ENCODE data around the gene NEO1.

Gene NEO1

DNA sequence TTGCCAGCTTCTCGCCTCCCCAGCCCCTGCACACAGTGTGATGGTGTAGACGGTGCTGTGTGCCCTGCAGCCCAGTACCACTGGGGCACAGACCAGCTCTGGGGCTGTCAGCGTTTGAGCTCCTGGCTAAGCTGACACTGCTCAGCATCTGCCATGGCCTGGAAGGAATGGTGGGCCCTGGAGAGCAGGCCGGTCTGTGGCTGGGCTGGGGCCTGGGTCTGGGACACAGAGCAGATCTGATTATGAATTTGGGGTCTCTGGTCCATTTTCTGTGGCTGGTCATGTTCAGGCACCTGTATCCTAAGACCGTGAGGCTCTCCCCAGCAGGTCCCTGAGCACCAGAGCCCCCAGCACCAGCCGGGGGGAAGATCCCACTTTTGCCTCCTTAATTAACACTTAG lies 281.8 kb downstream of the NEO1 start:
- no peak for DNase-seq

DNA sequence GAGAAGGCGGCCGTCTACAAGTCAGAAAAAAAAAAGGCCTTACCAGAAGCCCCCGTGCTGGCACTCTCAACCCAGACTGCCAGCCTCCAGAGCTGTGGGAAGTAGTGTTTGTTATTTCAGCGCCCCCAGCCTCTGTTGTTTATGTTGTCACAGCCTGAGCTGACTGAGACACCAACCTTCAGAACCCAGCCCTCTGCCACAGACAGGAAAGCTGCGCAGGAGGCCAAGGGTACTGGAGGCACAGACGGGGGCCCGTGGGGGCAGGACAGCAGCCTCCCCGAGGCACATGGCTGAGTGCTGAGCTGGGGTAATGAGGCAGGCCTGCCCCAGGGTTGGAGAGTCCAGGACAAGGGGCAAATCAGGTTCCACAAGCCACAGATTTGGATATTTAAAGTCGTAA lies 282.8 kb downstream of the NEO1 start:
- no peak for DNase-seq

DNA sequence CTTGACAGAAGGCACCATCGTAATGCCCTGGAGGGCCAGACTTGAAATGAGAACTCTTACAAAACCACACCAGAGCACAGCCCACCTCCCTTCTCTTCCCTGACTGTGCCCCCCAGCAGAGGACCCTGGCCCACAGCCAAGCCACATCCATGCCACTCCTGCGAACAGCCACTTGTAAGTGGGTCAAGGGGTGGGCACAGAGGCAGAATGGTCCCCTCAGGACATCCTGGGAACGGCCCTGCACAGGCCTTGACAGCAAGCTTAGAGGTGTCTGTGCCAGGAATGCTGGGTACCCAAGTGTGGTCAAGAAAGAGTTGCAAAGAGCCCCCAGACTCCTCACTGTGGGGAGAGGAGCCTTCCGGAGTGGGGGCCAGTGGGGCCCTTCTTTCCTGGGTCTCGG lies 283.2 kb downstream of the NEO1 start:
- DNase-seq = no peak

DNA sequence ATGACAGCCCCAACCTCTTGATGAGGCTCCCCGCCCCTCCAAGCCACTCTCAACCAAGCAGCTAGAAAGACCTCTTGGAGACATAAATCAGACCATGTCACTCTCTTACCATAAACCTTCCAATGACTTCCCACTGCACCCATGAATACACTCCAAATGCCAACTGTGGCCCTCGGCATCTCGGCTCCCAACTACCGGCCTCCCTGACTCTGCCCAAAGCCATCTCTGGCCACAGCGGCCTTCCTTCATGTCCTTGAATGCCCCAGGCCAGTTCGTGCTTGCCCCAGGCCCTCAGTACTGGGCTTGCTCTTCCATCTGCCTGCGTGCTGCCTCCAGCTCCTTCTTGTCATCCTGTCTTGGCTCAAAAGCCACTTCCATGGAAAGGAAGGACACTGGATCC lies 284.5 kb downstream of the NEO1 start:
- DNase-seq = no peak

DNA sequence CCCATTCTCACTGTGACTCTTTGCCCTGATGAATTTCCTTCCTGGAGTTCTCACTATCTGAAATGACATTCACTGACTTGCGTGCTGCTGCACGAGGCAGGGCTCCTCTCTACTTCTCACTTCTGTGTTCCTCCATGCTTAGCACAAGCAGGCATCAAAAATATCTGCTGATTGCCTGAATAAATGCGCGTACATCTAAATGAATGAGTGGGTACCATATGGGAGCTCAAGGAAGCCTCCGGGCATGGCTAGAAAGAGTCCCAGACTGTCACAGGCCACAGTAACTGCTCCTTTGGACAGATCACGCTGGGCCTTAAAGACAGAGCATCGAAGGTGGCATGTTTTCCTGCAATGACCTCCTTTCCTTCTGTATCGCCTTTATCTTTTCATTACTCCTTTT lies 284.9 kb downstream of the NEO1 start:
- DNase-seq = no peak

DNA sequence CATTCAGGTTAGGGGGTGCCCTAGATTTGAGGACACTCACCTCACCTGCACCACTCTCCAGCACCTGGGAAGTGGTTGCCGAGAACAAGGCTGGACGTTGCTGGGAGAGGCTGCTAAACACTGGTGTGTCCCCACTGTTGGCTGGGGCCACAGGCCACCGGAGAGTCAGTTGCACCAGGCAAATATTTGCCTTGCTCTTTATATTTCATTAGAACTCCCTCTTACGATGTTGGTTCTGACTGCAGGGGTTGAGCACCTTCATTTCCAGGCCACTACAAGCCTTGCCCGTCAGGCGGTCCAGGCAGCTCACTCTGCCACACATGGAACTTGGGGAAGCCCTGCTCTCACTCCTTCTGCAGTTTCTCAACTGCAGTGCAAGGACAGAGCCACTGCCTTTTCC lies 285.8 kb downstream of the NEO1 start:
- no peak for DNase-seq

DNA sequence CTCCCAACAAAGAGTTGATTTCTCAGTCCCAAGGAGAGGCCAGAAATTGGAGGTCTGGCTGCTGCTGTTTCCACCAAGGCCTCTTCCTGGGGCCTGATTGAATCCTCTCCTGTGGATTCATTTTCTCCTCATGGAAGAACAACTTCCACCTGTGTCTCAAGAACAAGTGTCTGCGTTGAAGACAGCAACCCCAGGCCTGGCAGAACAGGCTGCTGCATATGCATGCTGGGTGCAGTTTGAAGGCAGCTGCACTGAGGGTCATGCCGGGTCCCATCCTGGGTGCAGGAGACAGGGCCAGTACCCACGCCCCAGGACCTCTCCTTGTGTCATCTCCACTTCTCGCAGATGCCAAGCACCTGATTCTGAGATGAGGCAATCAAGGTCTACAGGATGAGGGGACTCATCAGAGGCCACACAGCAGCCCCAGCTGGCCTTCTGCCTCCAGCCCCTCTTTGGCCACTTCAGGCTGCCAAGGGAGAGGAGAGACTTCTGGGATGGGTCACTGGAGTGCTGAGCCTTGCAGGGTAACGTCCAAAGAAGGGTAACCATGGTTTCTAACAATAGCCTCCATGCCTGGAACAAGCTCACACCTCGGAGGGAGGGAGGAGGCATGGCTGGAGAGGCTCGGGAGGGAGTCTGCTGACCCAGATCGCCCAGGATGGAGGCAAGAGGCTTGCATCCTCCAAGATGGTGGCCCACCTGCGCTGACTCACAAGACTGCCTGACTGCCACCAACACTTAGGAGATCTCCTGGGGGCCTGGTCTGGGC lies 286.5 kb downstream of the NEO1 start:
- no peak for DNase-seq

DNA sequence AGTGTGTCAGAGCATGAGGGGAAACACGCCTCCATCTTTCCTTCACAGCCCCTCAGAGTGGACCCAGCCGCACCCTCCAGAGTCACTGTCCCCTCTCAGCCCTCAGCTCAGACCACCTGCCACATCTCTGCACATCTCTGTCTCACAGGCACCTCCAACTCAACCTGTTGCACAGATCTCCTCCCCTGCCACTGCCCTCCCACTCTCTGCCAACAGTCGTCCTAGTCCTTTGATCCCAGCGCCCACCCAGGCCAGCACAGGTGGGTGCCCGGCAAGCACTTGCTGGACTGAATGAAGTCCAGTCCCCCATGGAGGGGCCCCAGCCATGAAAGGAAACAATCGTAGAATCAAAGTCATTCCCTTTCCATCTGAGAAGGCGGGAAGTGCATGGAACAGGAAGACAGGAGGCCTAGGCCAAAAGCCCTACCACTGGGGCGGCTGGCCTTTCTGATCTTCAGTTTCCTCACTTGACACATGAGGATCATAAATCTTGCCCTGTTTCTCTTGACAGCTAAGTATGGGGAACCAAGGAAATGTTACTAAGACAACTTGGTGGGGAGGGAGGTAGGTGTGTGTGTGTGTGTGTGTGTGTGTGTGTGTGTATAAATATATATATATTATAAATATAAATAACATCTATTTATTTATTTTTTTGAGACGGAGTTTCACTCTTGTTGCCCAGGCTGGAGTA lies 288.4 kb downstream of the NEO1 start:
- DNase-seq = no peak

DNA sequence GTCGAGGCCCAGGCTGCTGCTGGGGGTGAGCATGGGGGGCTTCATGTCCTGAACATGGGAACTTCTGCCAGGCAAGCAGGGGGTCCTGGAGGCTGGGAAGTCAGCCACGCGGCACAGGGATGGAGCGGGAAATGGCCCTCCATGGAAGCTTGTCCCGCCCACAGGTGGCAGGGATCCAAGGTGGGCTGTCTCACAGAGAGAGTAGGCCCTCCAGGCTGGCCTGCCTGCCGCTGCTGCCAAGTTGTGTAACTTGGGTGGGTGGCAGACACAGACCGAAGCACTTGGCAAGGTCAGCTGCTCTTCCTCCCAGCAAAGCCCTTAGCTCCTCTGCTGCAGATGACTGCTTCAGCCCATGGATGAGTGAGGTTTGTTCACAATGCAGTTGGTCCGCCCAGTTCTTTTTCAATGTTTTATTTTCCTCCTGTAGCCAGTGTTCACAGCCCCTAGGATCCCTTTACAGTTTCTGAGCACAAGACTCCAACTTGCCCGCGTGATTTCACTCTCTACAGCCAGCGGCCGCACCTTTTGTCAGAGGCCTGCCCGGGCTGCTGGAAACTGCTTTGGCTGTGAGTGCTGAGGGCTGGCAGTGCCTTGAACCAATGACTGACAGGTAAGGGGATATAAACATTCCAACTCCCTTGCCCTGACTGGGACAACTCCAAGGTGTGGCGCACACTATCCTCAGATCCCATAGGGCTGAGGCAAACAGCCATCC lies 289.8 kb downstream of the NEO1 start:
- no peak for DNase-seq

DNA sequence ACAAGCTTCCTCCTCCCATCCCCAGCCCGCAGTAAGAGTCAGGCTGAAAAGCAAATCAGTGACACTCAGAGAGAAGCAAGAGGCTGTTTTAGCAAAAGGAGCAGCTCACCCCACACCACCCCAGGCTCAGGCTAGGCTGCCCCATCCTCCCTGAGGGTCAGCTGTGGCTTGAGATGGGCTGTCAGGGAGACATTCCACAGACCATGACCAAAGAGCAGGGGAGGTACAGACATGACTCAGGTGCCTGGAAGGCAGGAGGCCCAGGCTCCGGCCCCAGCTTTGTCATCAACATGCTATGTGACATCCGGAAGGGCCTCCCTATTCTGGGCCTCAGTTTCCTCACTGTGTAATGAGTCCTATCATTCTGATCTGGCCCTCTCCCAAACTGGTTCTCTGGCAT lies 291.8 kb downstream of the NEO1 start:
- DNase-seq = no peak

DNA sequence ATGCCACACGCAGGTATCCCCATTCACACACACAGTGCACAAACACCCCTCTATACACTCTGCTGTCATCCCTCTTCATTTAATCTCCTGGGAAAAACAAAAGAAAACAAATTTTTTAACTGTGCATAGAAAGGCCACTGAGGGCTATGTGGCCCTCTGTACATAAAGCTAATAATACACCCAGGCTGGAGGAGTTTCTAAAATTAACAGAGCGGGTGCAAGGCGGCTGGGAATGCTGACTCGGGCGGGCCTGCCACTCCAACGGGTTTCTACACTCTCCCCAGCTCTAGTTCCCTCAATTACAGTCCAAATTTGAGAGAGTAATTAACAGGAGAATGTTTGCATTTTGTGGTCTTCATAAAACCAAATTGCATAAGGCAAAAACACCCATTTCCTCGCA lies 293.4 kb downstream of the NEO1 start:
- no peak for DNase-seq

DNA sequence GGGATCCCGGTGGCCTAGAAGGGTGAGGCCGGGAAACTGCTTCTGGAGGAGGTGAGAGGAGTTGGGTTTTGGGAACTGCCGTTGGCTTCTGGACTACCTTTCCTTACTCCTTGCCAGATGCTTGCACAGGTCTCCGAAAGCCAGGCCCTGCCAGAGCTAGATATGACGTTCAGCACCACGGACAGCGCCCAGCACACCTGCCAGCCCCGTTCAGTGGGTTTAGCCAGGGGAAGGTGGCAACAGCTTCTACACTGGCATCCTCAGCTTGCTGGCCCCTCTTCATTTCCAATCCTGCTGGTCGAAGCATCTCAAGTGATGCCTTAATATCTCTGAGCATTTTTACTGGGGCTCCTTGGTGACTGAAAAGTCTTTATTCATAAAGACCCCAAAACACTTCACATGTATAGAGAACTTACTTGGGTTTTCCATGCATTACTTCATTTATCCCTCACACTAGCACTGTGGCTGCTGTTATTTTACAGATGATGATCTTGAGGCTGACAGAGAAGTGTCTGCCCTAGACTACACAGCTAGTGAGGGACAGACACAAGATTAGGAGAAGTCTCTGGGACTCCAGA lies 294.6 kb downstream of the NEO1 start:
- DNase-seq = no peak

DNA sequence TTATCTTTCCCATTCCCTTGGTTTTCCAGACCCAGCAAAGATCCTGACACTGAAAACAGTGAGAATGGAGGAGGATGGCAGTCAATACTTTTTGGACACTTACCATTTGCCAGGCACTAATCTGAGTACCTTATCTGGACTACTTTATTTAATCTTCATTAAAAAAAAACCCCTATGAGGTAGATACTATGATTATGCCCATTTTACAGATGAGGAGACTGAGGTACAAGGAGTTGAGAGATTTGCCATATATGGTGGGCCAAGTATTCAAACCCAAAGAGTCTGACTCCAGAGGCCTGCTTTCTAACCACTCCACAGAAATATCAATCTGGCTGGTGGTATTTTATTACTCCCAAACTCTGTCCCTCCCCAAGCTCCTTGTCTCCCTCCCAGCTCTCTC lies 296.9 kb downstream of the NEO1 start:
- DNase-seq = no peak

DNA sequence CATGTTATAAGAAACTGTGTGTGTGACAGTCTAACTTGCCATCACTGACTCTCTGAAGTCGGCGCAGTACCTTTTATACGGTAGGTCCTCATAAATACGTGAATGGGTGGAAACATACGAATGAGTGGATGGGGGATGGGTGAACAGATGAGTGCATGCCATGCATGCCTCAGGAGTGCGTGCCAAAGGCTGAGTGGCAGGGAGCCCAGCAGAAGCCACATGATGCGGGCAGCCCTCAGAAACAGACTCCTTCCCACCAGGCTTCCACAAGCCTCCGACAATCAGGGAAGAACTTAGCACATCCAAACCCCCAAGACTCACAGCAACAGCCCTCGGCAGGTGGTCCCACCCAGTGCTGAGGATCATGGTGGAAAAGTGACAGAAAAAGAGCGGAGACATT lies 299.8 kb downstream of the NEO1 start:
- DNase-seq = no peak

DNA sequence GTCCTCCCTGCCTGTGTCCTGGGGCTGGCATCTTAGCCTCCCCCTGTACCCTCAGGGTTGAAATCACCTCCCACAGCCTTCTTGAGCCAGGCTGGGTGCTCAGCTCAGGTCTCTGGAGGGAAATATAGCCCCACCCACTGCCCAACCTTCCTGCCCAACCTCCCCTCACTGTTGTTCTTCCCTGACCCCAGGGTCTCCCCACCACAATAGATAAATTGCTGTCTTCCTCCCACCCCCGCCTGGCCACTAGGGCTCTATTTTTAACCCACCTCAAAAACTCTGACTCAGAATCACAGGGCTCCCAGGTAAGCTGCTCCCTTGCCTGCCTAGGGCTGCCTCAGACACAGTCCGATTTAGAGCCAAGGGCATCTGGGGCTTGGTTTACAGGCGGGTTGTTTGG lies 301.5 kb downstream of the NEO1 start:
- DNase-seq = no peak

DNA sequence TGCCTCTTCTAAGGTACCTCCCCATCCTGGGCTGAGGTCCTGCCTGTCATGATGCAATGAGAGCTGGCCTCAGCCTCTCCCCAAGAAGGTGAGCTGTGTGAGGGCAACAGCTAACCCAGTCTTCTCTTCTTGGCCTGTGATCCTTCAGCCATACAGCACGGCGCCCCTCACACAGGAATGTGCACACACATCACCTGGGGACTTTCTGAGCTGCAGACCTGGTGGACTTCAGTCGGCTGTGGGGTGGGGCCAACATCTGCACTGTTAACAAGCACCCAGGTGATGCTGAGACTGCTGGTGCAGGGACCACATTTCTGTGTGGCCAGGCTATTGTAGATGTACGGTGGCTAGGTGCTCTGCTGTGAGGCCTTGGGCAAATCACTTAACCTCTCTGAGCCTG lies 302.0 kb downstream of the NEO1 start:
- DNase-seq = no peak

Measured in SIG-M5 (cell line).